T follicular helper cell (primary cell): ENCODE data around the gene NDOR1.

ENCODE experiments used
- DNase-seq: peaks from one replicate; pipeline ENCODE4 v3.0.0-alpha.2; 2020; ENCODE audit warnings: low read depth

The NDOR1 gene

DNA sequence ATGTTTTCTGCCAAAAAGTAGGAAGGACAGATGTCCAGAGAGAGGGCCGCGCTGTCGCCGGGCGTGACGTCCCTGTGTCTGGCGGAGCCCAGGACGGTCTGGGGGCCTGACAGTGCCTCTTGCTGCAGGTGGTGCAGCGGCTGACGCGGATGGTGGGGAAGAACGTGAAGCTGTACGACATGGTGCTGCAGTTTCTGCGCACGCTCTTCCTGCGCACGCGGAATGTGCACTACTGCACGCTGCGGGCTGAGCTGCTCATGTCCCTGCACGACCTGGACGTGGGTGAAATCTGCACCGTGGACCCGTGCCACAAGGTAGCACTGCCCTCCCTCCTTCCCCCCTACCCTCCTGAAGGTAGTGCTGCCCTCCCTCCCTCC lies 57.4 kb downstream of the NDOR1 start:
- DNase-seq = no peak

DNA sequence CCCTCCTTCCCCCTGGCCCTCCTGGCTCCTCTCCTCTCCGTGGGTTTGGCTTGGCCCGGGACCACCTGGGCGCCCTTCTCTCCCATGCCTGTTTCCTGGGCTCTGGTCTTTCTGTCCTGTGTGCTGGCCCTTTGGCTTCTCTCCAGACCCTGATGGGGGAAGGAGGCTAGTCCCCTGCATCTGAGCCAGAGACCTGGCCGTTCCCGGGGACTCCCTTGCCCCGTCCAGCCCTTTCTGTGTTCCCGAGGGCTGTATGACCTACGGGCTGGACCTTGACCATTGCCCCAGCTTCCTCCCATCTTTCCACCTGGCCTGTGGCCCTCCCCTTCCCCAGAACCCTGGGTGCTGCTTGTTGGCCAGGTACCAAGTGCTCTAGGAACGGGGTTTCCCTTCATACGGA lies 58.0 kb downstream of the NDOR1 start:
- no peak for DNase-seq

DNA sequence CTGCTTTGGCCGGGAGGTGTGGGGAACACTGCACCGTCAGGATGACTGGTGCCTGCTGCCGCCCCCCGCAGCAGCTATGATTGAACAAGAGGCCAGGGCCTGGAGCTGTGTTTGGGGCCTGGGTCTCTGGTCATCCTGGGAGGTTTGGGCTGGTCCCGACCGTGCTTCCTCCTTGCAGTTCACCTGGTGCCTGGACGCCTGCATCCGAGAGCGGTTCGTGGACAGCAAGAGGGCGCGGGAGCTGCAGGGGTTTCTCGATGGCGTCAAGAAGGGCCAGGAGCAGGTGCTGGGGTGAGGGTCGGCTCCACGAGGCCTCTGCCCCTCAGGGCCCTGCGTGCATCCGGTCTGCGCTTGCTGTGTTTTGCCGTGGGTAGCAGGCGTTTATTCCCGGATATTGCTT lies 58.6 kb downstream of the NDOR1 start:
- DNase-seq = no peak

DNA sequence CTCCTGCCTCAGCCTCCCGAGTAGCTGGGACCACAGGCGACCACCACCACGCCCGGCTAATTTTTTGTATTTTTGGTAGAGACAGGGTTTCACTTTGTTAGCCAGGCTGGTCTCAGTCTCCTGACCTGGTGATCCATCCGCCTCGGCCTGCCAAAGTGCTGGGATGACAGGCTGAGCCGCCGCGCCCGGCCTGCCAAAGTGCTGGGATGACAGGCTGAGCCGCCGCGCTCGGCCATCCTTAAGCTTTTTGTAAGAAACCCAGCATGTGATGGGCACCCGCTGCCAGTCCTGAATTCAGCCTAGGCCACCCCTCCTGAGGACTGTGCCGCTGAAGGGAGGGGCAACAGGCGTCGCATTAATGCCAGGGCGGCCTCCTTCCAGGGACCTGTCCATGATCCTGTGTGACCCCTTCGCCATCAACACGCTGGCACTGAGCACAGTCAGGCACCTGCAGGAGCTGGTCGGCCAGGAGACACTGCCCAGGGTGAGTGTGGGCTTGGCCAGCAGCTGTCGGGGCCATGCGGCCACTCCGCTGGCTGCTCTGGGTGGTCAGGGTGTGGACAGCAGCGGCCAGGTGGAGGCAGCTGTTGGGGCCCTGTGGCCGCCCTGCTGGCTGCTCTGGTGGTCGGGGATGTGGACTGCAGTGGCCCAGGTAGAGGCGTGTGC lies 60.1 kb downstream of the NDOR1 start:
- no peak for DNase-seq

DNA sequence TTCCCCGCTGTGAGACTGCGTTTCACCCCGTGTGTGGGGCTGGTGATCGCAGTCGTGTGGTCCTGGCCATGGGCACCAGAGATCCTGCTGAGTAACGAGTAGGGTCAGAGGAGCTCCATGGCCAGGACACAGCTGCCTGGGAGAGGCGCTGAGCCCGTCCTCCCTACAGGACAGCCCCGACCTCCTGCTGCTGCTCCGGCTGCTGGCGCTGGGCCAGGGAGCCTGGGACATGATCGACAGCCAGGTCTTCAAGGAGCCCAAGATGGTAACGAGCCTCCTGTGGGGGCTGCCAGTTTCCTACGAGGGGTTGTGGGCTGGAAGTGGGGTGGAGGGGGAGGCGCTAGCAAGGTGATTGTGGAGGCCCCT lies 60.6 kb downstream of the NDOR1 start:
- no peak for DNase-seq
